Activated T-helper 1 cell treated with anti-CD3 and anti-CD28 coated beads, Interleukin-2, amount 50 U/mL, for 16 hours (primary cell): Measurements from ENCODE around the gene ASCC1.
"Not testable (repeated sequence)": the region's sequence is repeated elsewhere in the genome, so short reads cannot be mapped to it uniquely, and the experiment has no call there.

Experiments
- DNase-seq, 2 donors: peaks; one replicate each; pipeline ENCODE4 v3.0.0-alpha.2; 2020; ENCODE audit warnings: low read depth in 1 of 2, low spot score in 1 of 2

The ASCC1 gene

GRCh38 chr10:72220637-72221036, 4.6 kb upstream of the ASCC1 start:
- no peak for DNase-seq

- DNase-seq: no peak
These were observed 3.2 kb upstream of the ASCC1 start for GRCh38 chr10:72219235-72219814.

GRCh38 chr10:72218726-72219125, 2.6 kb upstream of the ASCC1 start:
- DNase-seq: no peak

- no peak for DNase-seq
These were observed 2.2 kb upstream of the ASCC1 start for GRCh38 chr10:72218325-72218724.

- not testable (repeated sequence) for DNase-seq
These were observed 4.2 kb downstream of the ASCC1 start for GRCh38 chr10:72211832-72212231.

GRCh38 chr10:72211381-72211780, 4.7 kb downstream of the ASCC1 start:
- not testable (repeated sequence) for DNase-seq

- not testable (repeated sequence) for DNase-seq
These were observed 7.5 kb downstream of the ASCC1 start for GRCh38 chr10:72208526-72208925.

GRCh38 chr10:72206511-72207229, 9.4 kb downstream of the ASCC1 start:
- no peak for DNase-seq

GRCh38 chr10:72204724-72205123, 11.4 kb downstream of the ASCC1 start:
- DNase-seq: no peak

- no peak for DNase-seq
These were observed 11.8 kb downstream of the ASCC1 start for GRCh38 chr10:72204296-72204695.

GRCh38 chr10:72201293-72201692, 14.8 kb downstream of the ASCC1 start:
- DNase-seq: no peak

- no peak for DNase-seq
These were observed 15.2 kb downstream of the ASCC1 start for GRCh38 chr10:72200883-72201282.

GRCh38 chr10:72194949-72195348, 21.1 kb downstream of the ASCC1 start:
- DNase-seq: no peak

- no peak for DNase-seq
These were observed 29.1 kb downstream of the ASCC1 start for GRCh38 chr10:72186982-72187330.

- DNase-seq: no peak
These were observed 29.7 kb downstream of the ASCC1 start for GRCh38 chr10:72186258-72186981.

- no peak for DNase-seq
These were observed 31.9 kb downstream of the ASCC1 start for GRCh38 chr10:72184156-72184555.

- DNase-seq: no peak
These were observed 38.6 kb downstream of the ASCC1 start for GRCh38 chr10:72177454-72177853.

GRCh38 chr10:72176701-72177100, 39.4 kb downstream of the ASCC1 start:
- DNase-seq: no peak

- no peak for DNase-seq
These were observed 40.9 kb downstream of the ASCC1 start for GRCh38 chr10:72175149-72175548.

- no peak for DNase-seq
These were observed 41.8 kb downstream of the ASCC1 start for GRCh38 chr10:72174297-72174662.

GRCh38 chr10:72173619-72174296, 42.3 kb downstream of the ASCC1 start:
- no peak for DNase-seq

GRCh38 chr10:72173262-72173618, 42.8 kb downstream of the ASCC1 start:
- no peak for DNase-seq
